Mucosa of rectum (tissue), 2 donors: ENCODE measurements around the gene NPAS3.

Experiments
- H3K27ac ChIP-seq, 2 donors: one replicate each; pipeline ENCODE4 v1.7.0; 2013; ENCODE audit warnings: inconsistent platforms in 2 of 2, low read depth in 2 of 2, low read length in 2 of 2
- H3K27me3 ChIP-seq, 2 donors: one replicate each; pipeline ENCODE4 v1.7.0; 2013; ENCODE audit warnings: low read length in 2 of 2; ENCODE audit not compliant: control insufficient read depth in 2 of 2, insufficient read depth in 2 of 2
- H3K36me3 ChIP-seq, 2 donors: one replicate each; pipeline ENCODE4 v1.7.0; 2013; ENCODE audit warnings: low read length in 2 of 2; ENCODE audit not compliant: control insufficient read depth in 2 of 2, insufficient read depth in 2 of 2
- H3K4me1 ChIP-seq, 2 donors: one replicate each; pipeline ENCODE4 v1.7.0; 2013; ENCODE audit warnings: low read length in 2 of 2, mild to moderate bottlenecking in 1 of 2; ENCODE audit not compliant: control insufficient read depth in 2 of 2, insufficient read depth in 2 of 2
- H3K4me3 ChIP-seq, 2 donors: one replicate each; pipeline ENCODE4 v1.7.0; 2013; ENCODE audit warnings: low read length in 2 of 2
- H3K9ac ChIP-seq, 2 donors: one replicate each; pipeline ENCODE4 v1.7.0; 2013; ENCODE audit warnings: low read length in 2 of 2, low read depth in 1 of 2, mild to moderate bottlenecking in 1 of 2
- H3K9me3 ChIP-seq, 2 donors: one replicate each; pipeline ENCODE4 v1.7.0; 2013; ENCODE audit warnings: low read length in 2 of 2; ENCODE audit not compliant: control insufficient read depth in 2 of 2
- donor health status: healthy.
- donor health status: Normal muscosa, but diverticular disease.

The NPAS3 gene

GRCh38 chr14:33505266-33505962 is 566.7 kb downstream of the NPAS3 start:
- Histone ChIP-seq H3K4me1 (peaks cover 0 to 8% of the 10 kb centered on the region in 2 donors), H3K36me3 (no peaks in the 10 kb centered on the region), H3K27ac (no peak overlapping the region), H3K27me3 (no peaks in the 10 kb centered on the region), H3K9me3 (no peaks in the 10 kb centered on the region), H3K9ac (no peak overlapping the region), H3K4me3 (no peak overlapping the region)

GRCh38 chr14:33505963-33506329 is 567.3 kb downstream of the NPAS3 start:
- no peaks in the 10 kb centered on the region for H3K9me3 ChIP-seq
- no peak overlapping the region for H3K27ac ChIP-seq
- H3K27me3 ChIP-seq, result no peaks in the 10 kb centered on the region
- no peaks in the 10 kb centered on the region for H3K36me3 ChIP-seq
- no peak overlapping the region for H3K4me3 ChIP-seq
- H3K9ac ChIP-seq, result no peak overlapping the region
- peaks cover 0 to 8% of the 10 kb centered on the region in 2 donors for H3K4me1 ChIP-seq

GRCh38 chr14:33508126-33509062 is 569.7 kb downstream of the NPAS3 start:
- Histone ChIP-seq H3K36me3 (no peaks in the 10 kb centered on the region), H3K27ac (no peak overlapping the region), H3K4me3 (no peak overlapping the region), H3K9me3 (no peaks in the 10 kb centered on the region), H3K4me1 (peaks cover 0 to 8% of the 10 kb centered on the region in 2 donors), H3K9ac (no peak overlapping the region), H3K27me3 (no peaks in the 10 kb centered on the region)

- Histone ChIP-seq H3K9ac (no peak overlapping the region), H3K36me3 (no peaks in the 10 kb centered on the region), H3K4me3 (no peak overlapping the region), H3K27ac (no peak overlapping the region), H3K4me1 (peaks cover 0 to 8% of the 10 kb centered on the region in 2 donors), H3K27me3 (no peaks in the 10 kb centered on the region), H3K9me3 (no peaks in the 10 kb centered on the region)
Measured at GRCh38 chr14:33509454-33509853, 570.8 kb downstream of the NPAS3 start.

- Histone ChIP-seq H3K4me3 (no peak overlapping the region), H3K36me3 (no peaks in the 10 kb centered on the region), H3K4me1 (peaks cover 0 to 8% of the 10 kb centered on the region in 2 donors), H3K27ac (no peak overlapping the region), H3K27me3 (no peaks in the 10 kb centered on the region), H3K9me3 (no peaks in the 10 kb centered on the region), H3K9ac (no peak overlapping the region)
Measured at GRCh38 chr14:33510063-33510481, 571.4 kb downstream of the NPAS3 start.

GRCh38 chr14:33510991-33511390 is 572.3 kb downstream of the NPAS3 start:
- Histone ChIP-seq H3K9ac (no peak overlapping the region), H3K27ac (no peak overlapping the region), H3K4me1 (peaks cover 0 to 8% of the 10 kb centered on the region in 2 donors), H3K9me3 (no peaks in the 10 kb centered on the region), H3K27me3 (no peaks in the 10 kb centered on the region), H3K36me3 (no peaks in the 10 kb centered on the region), H3K4me3 (no peak overlapping the region)

GRCh38 chr14:33511851-33512640 is 573.4 kb downstream of the NPAS3 start:
- H3K36me3 ChIP-seq, result no peaks in the 10 kb centered on the region
- peaks cover 0 to 8% of the 10 kb centered on the region in 2 donors for H3K4me1 ChIP-seq
- no peaks in the 10 kb centered on the region for H3K9me3 ChIP-seq
- H3K4me3 ChIP-seq, result no peak overlapping the region
- H3K27me3 ChIP-seq, result no peaks in the 10 kb centered on the region
- no peak overlapping the region for H3K27ac ChIP-seq
- no peak overlapping the region for H3K9ac ChIP-seq

- no peaks in the 10 kb centered on the region for H3K27me3 ChIP-seq
- H3K36me3 ChIP-seq, result no peaks in the 10 kb centered on the region
- H3K4me1 ChIP-seq, result no peaks in the 10 kb centered on the region
- H3K27ac ChIP-seq, result no peak overlapping the region
- no peak overlapping the region for H3K4me3 ChIP-seq
- H3K9ac ChIP-seq, result no peak overlapping the region
- H3K9me3 ChIP-seq, result no peaks in the 10 kb centered on the region
Measured at GRCh38 chr14:33515441-33515840, 576.8 kb downstream of the NPAS3 start.

- no peaks in the 10 kb centered on the region for H3K9me3 ChIP-seq
- H3K36me3 ChIP-seq, result no peaks in the 10 kb centered on the region
- H3K4me3 ChIP-seq, result no peak overlapping the region
- H3K27ac ChIP-seq, result no peak overlapping the region
- H3K9ac ChIP-seq, result no peak overlapping the region
- H3K4me1 ChIP-seq, result no peaks in the 10 kb centered on the region
- no peaks in the 10 kb centered on the region for H3K27me3 ChIP-seq
Measured at GRCh38 chr14:33515899-33516298, 577.2 kb downstream of the NPAS3 start.
